Measurements from ENCODE around the gene CNNM4.

The CNNM4 gene

GRCh38 chr2:96758987-96759386 lies 1.7 kb upstream of the CNNM4 start:
- no peak for DNase-seq

GRCh38 chr2:96759548-96759947 lies 1.2 kb upstream of the CNNM4 start:
- DNase-seq, result no peak

GRCh38 chr2:96760986-96761832 lies 507 bp downstream of the CNNM4 start:
- DNase-seq, result peak in 20 of 56 donors; percentile 43 to 77 (median 58)

GRCh38 chr2:96762529-96763311 lies 2.0 kb downstream of the CNNM4 start:
- DNase-seq, result peak in 3 of 56 donors; percentile 11 to 43 (median 33)

- DNase-seq, result peak in 11 of 56 donors; percentile 9 to 40 (median 29)
Measured at GRCh38 chr2:96763511-96764252, 3.0 kb downstream of the CNNM4 start.

GRCh38 chr2:96764253-96764637 lies 3.5 kb downstream of the CNNM4 start:
- peak in 7 of 56 donors; percentile 11 to 39 (median 21) for DNase-seq

- DNase-seq, result no peak
Measured at GRCh38 chr2:96767135-96767871, 6.6 kb downstream of the CNNM4 start.

GRCh38 chr2:96768083-96768561 lies 7.4 kb downstream of the CNNM4 start:
- DNase-seq, result no peak

GRCh38 chr2:96769814-96770213 lies 9.1 kb downstream of the CNNM4 start:
- DNase-seq, result peak in 36 of 56 donors; percentile 22 to 72 (median 40)

- DNase-seq, result no peak
Measured at GRCh38 chr2:96770442-96771202, 9.9 kb downstream of the CNNM4 start.

- no peak for DNase-seq
Measured at GRCh38 chr2:96771796-96772618, 11.3 kb downstream of the CNNM4 start.

GRCh38 chr2:96772903-96773671 lies 12.4 kb downstream of the CNNM4 start:
- no peak for DNase-seq

GRCh38 chr2:96773922-96774321 lies 13.2 kb downstream of the CNNM4 start:
- DNase-seq, result no peak

GRCh38 chr2:96775160-96775559 lies 14.5 kb downstream of the CNNM4 start:
- no peak for DNase-seq

GRCh38 chr2:96783388-96783787 lies 22.7 kb downstream of the CNNM4 start:
- DNase-seq, result no peak

- no peak for DNase-seq
Measured at GRCh38 chr2:96787411-96787810, 26.7 kb downstream of the CNNM4 start.

GRCh38 chr2:96788442-96789244 lies 27.9 kb downstream of the CNNM4 start:
- peak in 25 of 56 donors; percentile 13 to 70 (median 35) for DNase-seq

All from nucleus accumbens (tissue), 56 donors.